ENCODE results near the gene DHRS11. TPM values are rescaled to one million over a fixed set of nuclear protein-coding genes. Genes with fewer than 3 reads are reported as not detected.

The DHRS11 gene
- total RNA-seq, 1 donor from 2014 or later, result 5.9 TPM

DNA sequence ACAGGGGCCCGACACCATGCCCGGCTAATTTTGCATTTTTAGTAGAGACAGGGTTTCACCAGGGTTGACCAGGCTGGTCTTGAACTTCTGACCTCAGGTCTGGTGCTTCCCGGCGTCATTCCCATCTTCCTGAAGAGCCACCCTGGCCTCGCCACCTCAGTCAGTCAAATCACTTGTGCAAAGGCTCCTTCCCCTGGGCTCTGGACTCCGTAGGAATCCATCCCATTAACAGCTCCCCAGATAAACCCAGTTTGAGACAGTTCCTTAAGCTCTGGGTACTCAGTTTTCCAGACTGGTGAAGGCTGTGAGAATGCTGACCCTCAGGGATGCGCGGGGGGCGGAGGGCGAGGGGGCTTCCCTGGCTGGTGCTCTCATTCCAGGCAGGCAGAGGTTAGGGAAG lies 49.2 kb downstream of the DHRS11 start:
- Histone ChIP-seq H3K27me3 (ENCODE audit: low read depth) (peaks cover 89% of the 10 kb centered on the region), H3K4me1 (peaks cover 10% of the 10 kb centered on the region), H3K27ac (no peak overlapping the region), H3K36me3 (no peaks in the 10 kb centered on the region), H3K9me3 (no peaks in the 10 kb centered on the region), H3K4me3 (no peak overlapping the region)
- no peak for DNase-seq
- intact Hi-C loops (cut with DNase I), result no loop called here
- no peak for ATAC-seq
- TF ChIP-seq, protein P1, sequence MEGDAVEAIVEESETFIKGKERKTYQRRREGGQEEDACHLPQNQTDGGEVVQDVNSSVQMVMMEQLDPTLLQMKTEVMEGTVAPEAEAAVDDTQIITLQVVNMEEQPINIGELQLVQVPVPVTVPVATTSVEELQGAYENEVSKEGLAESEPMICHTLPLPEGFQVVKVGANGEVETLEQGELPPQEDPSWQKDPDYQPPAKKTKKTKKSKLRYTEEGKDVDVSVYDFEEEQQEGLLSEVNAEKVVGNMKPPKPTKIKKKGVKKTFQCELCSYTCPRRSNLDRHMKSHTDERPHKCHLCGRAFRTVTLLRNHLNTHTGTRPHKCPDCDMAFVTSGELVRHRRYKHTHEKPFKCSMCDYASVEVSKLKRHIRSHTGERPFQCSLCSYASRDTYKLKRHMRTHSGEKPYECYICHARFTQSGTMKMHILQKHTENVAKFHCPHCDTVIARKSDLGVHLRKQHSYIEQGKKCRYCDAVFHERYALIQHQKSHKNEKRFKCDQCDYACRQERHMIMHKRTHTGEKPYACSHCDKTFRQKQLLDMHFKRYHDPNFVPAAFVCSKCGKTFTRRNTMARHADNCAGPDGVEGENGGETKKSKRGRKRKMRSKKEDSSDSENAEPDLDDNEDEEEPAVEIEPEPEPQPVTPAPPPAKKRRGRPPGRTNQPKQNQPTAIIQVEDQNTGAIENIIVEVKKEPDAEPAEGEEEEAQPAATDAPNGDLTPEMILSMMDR (IDR thresholded peaks at IDR 0.05), result no peak

DNA sequence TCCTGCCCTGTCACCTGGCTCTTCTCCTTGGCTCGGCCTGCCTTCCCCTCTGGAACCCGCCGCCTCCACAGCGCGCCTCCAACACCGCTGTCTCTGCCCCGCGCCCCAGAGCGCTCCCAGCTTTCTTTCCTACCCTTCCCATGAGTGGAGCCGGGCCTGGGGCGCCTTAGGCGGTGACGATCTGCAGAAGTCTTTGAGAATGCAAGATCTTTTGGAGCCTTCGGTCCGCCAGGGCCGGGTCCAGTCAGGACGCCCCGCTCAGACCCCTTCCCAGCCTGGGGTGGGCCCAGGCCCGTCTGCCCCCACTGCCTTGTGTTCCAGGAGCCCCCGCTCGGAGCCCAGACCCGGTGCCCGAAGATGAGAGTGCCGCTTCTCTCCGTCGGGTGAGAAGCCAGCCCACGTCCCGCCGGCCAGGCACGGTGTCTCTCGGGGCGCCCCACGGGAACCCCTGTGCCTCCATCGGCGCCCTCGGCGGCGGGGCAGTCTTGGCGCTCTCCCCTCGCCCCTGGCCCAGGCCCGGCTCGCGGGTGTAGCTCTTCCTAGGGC lies 49.7 kb downstream of the DHRS11 start:
- intact Hi-C loops (cut with DNase I), result no loop called here
- ATAC-seq (peak; percentile 21), DNase-seq (no peak)
- peaks cover 91% of the 10 kb centered on the region for H3K27me3 ChIP-seq (ENCODE audit: low read depth)
- H3K36me3 ChIP-seq, result no peaks in the 10 kb centered on the region
- H3K9me3 ChIP-seq, result no peaks in the 10 kb centered on the region
- peak overlapping the region; percentile 43 for H3K4me3 ChIP-seq
- H3K4me1 ChIP-seq, result peaks cover 10% of the 10 kb centered on the region
- H3K27ac ChIP-seq, result no peak overlapping the region
- TF ChIP-seq, protein P1 (IDR thresholded peaks at IDR 0.05), result no peak

DNA sequence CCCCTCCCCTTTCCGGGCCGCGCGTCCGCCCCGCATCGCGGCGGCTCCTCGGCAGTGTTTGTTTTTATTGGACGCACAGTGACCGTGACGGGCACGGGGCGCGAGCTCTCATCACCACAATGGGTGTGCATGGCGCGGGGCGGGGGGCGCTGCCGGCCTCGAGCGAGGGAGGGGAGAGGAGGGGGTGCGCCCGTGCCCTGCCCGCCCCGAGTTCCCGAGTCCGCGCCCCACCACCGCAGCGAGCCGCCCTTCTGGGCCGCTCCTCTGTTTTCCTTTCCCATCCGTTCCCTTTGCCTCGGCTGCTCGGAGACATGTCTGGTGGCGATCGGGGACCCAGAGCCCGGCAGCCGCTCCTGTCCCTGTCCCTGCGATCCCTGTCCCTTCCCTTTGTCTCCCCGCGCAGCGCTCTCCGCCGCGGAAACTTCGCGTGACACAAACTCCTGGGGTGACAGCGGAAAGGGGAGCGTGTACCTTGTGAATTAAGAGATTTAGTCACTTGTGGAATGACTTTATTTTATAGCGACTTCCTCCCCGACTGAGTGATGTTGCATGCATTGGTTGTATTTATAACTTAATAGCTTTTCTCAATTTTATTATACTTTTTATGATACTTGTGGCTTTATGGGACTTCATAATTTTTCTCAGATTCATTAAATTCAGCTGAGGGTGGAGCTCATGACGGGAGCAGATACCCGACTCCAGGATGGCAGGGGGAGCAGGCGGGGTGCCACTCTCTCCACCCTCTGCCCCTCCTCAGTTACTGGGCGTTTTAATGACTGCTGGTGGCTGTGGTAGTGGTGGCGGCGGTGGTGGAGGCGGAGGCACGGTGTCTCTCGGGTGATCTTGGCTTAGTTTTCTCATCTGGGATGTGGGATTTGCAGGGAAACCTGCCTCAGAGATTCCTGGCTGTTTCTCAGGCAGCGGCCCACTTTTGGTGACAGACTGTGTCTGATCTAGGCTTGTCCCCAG lies 50.5 kb downstream of the DHRS11 start:
- Histone ChIP-seq H3K9me3 (no peaks in the 10 kb centered on the region), H3K27me3 (ENCODE audit: low read depth) (peaks cover 85% of the 10 kb centered on the region), H3K4me1 (peaks cover 10% of the 10 kb centered on the region), H3K36me3 (no peaks in the 10 kb centered on the region), H3K4me3 (peak overlapping the region; percentile 43), H3K27ac (no peak overlapping the region)
- DNase-seq (no peak), ATAC-seq (peak; percentile 24 to 37)
- TF ChIP-seq, protein P1 (IDR thresholded peaks at IDR 0.05), result no peak
- intact Hi-C loops (cut with DNase I), result no loop called here

DNA sequence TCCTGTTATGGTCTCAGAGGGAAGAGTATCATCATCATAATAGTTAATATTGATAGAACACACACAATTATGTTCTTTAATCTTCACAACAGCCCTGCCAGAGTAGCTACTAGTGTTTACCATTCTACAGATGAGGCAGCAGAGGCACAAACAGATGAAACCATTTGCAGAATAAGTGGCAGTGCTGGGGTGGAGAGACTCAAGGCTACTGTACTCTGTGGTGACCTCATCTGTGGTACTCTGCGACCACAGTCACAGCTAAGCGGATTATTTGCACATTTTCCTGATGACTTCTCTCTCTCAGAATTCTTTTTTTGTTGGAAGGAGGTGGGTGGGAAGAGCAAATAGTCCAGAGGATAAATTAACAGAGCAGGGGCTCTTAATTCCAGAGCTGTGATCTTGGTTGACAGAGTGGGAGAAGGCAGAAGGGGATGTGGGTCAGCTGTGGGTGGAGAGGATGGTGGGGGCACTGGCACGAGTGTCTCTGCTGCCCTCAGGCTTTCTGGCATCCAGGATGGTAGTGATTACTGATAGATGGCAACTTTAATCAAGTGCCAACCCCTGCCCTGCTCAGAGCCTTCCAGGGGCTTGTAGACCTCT lies 51.5 kb downstream of the DHRS11 start:
- Histone ChIP-seq H3K36me3 (no peaks in the 10 kb centered on the region), H3K4me3 (no peak overlapping the region), H3K9me3 (no peaks in the 10 kb centered on the region), H3K4me1 (peaks cover 10% of the 10 kb centered on the region), H3K27me3 (ENCODE audit: low read depth) (peaks cover 76% of the 10 kb centered on the region), H3K27ac (no peak overlapping the region)
- ATAC-seq (no peak), DNase-seq (no peak)
- TF ChIP-seq, protein P1 (IDR thresholded peaks at IDR 0.05), result no peak
- intact Hi-C loops (cut with DNase I), result no loop called here

DNA sequence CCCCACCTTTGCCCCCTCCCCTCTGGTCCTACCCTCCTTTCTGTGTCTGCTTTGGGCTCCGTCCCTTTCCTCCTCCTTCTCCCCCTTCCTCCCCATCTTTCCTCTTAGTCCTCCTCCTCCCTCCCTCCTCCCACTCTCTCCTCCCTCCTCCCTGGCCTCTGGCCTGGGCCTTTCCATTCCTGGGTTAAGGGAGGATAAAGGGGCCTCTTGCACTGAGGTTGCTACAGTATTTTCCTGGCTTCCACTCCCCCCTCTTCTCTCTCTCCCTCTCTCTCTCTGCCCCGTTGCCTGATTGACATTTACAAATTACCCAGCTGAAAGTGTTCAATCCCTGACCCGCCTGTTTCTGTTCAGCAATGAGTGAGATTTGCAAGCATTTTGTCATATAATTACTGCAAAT lies 53.7 kb downstream of the DHRS11 start:
- H3K9me3 ChIP-seq, result no peaks in the 10 kb centered on the region
- intact Hi-C loops (cut with DNase I), result no loop called here
- H3K27me3 ChIP-seq (ENCODE audit: low read depth), result peaks cover 55% of the 10 kb centered on the region
- H3K4me1 ChIP-seq, result peaks cover 10% of the 10 kb centered on the region
- no peak for DNase-seq
- H3K36me3 ChIP-seq, result no peaks in the 10 kb centered on the region
- ATAC-seq, result no peak
- H3K4me3 ChIP-seq, result no peak overlapping the region
- TF ChIP-seq, protein P1 (IDR thresholded peaks at IDR 0.05), result no peak
- no peak overlapping the region for H3K27ac ChIP-seq
